ENCODE results near the gene MAML2.

GRCh38 chr11:96313163-96313562 is 29.8 kb downstream of the MAML2 start:
- TF ChIP-seq POLR2AphosphoS5 (IDR thresholded peaks at IDR 0.05; ENCODE audit: low read depth, low read length), result no peak
- TF ChIP-seq TAF1 (IDR thresholded peaks at IDR 0.05; ENCODE audit: borderline replicate concordance, low read depth, low read length), result no peak
- TF ChIP-seq POLR2A (IDR thresholded peaks at IDR 0.05; ENCODE audit: low read depth, low read length), result no peak

All from GM12892 (cell line).